Posterior vena cava (tissue), 2 donors: Measurements from ENCODE around the gene EEF2KMT. TPM values are rescaled to one million over a fixed set of nuclear protein-coding genes. Genes with fewer than 3 reads are reported as not detected.
"Not testable (repeated sequence)": the region's sequence is repeated elsewhere in the genome, so short reads cannot be mapped to it uniquely, and the experiment has no call there.

ENCODE experiments used
- DNase-seq: peaks from one replicate; pipeline ENCODE4 v3.0.0-alpha.2; 2020; ENCODE audit warnings: low spot score
- intact Hi-C, 2 donors: fragments of 100-400 bp; cut with DNase I; formaldehyde crosslinking; loops; one replicate each; pipeline versions ENCODE4 v1.14.1 to v1.14.2; 2022 to 2023
- long read RNA-seq, 2 donors: library from polyadenylated mRNA; unstranded; transcript quantifications; one replicate each; pipeline ENCODE4 v2.0.0, GENCODE V29; 2020 to 2021
- total RNA-seq, 2 donors: library from RNA; stranded (reverse); fragmentation: NEBNext Ultra II Directional; extraction: Animal tissue kit (Norgen Biotek cat#: 25700); gene quantifications; one replicate each; pipeline ENCODE4 v1.2.1, GENCODE V29; 2021
- donor health status: DM: yes; HTN: yes; CAD: no.
- donor health status: DM: yes; HTN: yes; CAD: no.

EEF2KMT gene
- 1 to 10 TPM; 8.8 to 9.6 TPM for total RNA-seq
- long read RNA-seq, donor 1, transcript EEF2KMT-201 (8 exons, 2,390 nt): major isoform, 8 of 19 reads
- long read RNA-seq, donor 1, partial matches to known transcripts: 2 of 19 reads
- long read RNA-seq, donor 1, other reads (novel, unspliced or antisense): 5 of 19 reads
- long read RNA-seq, donor 2, transcript EEF2KMT-202 (7 exons, 2,268 nt): minor isoform, 21 of 91 reads
- long read RNA-seq, donor 2, transcript EEF2KMT-201 (8 exons, 2,390 nt): major isoform, 43 of 91 reads
- long read RNA-seq, donor 2, partial matches to known transcripts: 5 of 91 reads
- long read RNA-seq, donor 2, other reads (novel, unspliced or antisense): 16 of 91 reads

GRCh38 chr16:5097470-5098220 is at the start of gene EEF2KMT:
Gene EEF2KMT, minus strand, starts transcription at chr16:5097795. Its CDS starts 56 bp downstream, at chr16:5097739.
- intact Hi-C loops: not testable (repeated sequence)
- DNase-seq: peak; percentile 100

GRCh38 chr16:5144621-5144956 is 47.0 kb upstream of the EEF2KMT start:
- intact Hi-C loops, DNase-seq: not testable (repeated sequence)

GRCh38 chr16:5143761-5144620 is 46.4 kb upstream of the EEF2KMT start:
- intact Hi-C loops: no loop called here
- no peak for DNase-seq

DNA sequence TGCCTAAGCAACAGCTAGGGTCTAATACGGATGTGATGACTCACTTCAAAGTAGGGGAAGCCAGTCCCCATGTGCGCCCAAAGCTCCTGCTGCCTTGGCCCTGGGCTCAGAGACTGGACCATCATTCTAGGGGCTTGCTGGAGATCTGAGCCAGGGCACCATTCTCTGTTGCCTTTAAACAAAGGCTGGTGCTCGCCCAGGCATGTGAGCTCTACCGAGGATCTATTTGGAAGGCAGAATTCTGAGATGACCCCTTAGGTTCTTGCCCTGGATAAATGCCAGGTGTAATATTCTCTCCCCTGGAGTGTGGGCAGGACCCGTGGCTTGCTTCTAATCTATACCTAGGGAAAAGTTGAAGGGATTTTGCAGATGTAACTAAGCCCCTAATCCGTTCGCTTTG is 42.6 kb upstream of the EEF2KMT start:
- intact Hi-C loops, DNase-seq: not testable (repeated sequence)

- DNase-seq, intact Hi-C loops: not testable (repeated sequence)
Measured at GRCh38 chr16:5134739-5135452, 37.3 kb upstream of the EEF2KMT start.

DNA sequence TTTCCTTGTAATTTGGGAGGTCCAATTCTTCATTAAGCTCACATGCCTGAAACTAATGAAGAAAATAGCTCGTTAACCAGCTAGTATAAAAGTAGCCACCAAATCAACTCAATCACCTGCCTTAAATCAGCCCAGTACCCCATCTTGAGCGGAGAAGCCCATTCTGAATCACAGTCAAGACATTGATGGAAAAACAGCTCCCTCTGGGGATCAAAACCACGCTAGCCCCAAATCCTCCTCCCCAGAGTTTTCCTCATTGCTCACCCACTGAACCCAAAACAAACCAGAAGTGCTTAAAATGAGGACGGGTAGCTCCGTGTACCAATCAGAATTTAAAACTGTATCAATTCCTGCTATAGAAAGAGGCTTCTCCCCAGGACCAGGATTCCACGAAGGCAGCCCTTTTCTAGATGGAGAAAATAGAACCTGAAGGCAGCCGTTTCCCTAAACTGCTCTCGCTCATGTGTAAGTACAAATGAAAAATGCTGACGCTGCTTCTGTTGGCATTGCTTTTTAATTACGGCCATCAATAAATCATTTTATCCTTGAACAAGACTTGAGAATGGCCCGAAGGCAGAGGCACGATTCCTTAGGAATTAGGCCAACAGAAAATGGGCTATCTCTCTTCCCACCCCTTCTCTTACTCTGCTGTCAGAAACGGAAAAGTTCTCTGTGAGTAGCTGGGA is 35.5 kb upstream of the EEF2KMT start:
- intact Hi-C loops, DNase-seq: not testable (repeated sequence)

DNA sequence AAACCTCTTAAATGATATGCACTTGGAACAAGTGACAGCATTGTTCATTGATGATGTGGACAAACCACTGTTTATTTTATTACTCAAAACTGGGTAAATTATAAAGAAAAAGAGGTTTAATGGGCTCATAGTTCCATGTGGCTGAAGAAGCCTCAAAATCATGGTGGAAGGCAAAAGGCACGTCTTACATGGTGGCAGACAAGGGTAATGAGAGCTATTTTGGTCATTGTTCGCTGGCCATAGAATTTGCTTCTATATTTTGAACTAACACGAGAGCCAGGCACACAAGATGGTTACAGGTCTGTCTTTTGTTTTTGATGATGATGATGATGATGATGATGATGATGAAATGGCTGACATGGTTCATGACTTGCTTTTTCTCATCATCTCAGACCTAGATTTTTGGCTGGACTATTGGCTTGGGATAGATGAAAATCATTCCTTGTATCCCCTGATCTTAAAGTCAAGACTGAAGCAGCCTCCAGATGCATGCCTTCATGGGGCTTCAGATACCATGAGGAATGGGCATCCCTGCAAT is 33.9 kb upstream of the EEF2KMT start:
- DNase-seq, intact Hi-C loops: not testable (repeated sequence)

DNA sequence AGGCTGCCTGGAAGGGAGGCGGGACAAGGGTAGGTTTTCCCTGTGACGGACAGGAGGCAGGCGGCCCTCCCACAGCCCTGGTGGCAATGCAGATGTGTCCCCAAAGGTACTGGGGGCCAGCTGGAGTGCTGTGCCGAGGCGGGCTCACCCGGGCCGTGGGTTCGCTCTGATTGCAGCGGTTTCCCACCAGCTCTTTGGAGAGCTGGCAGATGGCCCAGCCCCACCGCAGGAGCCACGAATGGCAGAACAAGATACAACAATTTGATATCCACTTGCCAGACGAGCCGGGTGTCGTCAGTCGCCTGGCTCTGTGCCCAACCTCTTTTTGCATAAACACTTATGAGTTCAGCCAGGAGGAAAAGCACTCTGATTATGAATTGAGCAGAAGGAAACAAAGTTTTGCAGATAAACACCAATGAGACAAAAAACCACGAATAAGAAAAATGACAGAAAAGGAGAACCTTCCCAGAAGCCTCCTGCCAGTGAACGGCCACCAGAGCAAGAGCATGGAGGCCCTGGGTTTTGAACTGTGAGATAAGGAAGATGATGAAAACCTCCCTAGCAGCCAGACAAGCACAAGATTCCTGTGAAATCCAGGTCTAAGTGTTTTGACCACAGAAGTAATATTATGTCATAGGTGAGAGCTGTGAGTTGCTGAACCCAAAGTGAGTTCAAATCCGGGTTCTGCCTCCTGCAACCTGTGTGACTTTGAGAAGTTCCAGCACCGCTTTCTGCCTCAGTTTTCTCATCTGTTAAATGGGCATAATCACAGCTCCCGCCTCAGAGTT is 19.9 kb upstream of the EEF2KMT start:
- peak; percentile 85 for DNase-seq

GRCh38 chr16:5116780-5117295 is 19.2 kb upstream of the EEF2KMT start:
- intact Hi-C loops, DNase-seq: not testable (repeated sequence)

More for the DNA sequence above, 19.9 kb upstream of the EEF2KMT start:
- intact Hi-C loops: not testable (repeated sequence)

- intact Hi-C loops, DNase-seq: not testable (repeated sequence)
Measured at GRCh38 chr16:5110933-5111332, 13.3 kb upstream of the EEF2KMT start.

- DNase-seq: no peak
- intact Hi-C loops: no loop called here
Measured at GRCh38 chr16:5108505-5109158, 11.0 kb upstream of the EEF2KMT start.

- DNase-seq, intact Hi-C loops: not testable (repeated sequence)
Measured at GRCh38 chr16:5105039-5105438, 7.4 kb upstream of the EEF2KMT start.

- DNase-seq, intact Hi-C loops: not testable (repeated sequence)
Measured at GRCh38 chr16:5103296-5104032, 5.9 kb upstream of the EEF2KMT start.

- DNase-seq, intact Hi-C loops: not testable (repeated sequence)
Measured at GRCh38 chr16:5099174-5099573, 1.6 kb upstream of the EEF2KMT start.

- DNase-seq: peak; percentile 94
- intact Hi-C loops: not testable (repeated sequence)
Measured at GRCh38 chr16:5098221-5099159, 895 bp upstream of the EEF2KMT start.
